ENCODE data around the gene SLC22A13. TPM values are rescaled to one million over a fixed set of nuclear protein-coding genes. Genes with fewer than 3 reads are reported as not detected.
"Not testable (repeated sequence)": the region's sequence is repeated elsewhere in the genome, so short reads cannot be mapped to it uniquely, and the experiment has no call there.

The SLC22A13 gene
- total RNA-seq, 2 experiments from 2014 or later: 0.23 to 0.36 TPM

- POLR2A ChIA-PET: interaction anchor here (0.6 kb wide), 1 partner anchor 193 kb away, joined by 3 read pairs; no protein-coding TSS in a partner anchor
- CTCF ChIA-PET: no interaction called here
Observed at GRCh38 chr3:38318766-38319671, 53.4 kb downstream of the SLC22A13 start.

GRCh38 chr3:38320638-38321037 is 55.0 kb downstream of the SLC22A13 start:
- CTCF ChIA-PET, POLR2A ChIA-PET: not testable (repeated sequence)

GRCh38 chr3:38323060-38323459 is 57.4 kb downstream of the SLC22A13 start:
- ChIA-PET POLR2A (no interaction called here), CTCF (no interaction called here)

- CTCF ChIA-PET: no interaction called here
- POLR2A ChIA-PET: no interaction called here
Observed at GRCh38 chr3:38325256-38325655, 59.6 kb downstream of the SLC22A13 start.

DNA sequence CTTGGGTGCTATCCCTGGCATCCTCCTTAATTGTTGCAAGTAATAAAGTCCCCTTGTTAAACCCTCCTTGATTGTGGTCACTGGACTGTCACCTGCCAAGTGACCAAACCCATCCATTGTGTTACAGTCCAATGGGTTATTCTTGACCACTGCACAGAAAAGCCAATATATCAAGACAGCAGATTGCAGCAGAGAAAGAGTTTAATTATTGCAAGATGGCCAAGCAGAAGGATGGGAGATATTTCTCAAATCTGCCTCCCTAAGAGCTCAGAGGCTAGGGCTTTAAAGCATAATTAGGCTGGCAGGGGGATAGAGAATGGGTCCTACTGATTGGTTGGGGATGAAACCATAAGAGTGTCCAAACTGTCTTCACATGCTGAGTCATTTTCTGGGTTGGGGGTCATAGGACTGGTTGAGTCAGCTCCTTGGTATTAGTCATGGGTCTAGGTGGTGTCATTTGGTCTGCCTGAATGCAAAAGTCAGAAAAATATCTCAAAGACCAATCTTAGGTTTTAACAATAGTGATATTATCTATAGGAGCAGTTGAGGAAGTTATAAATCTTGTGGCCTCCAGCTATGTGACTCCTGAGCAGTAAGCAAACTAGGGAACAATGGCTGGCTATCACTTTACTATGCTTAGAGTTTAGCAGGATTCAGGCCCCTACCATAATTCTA is 61.9 kb downstream of the SLC22A13 start:
- POLR2A ChIA-PET: no interaction called here
- CTCF ChIA-PET: no interaction called here

Other genes with a start within 250 kb of the SLC22A13 start
- 1 to 10 TPM; 7.8 to 9.2 TPM for gene PLCD1, start 236.2 kb upstream of the SLC22A13 start, total RNA-seq
- under 1 TPM; 0.63 to 0.99 TPM for gene DLEC1, start 226.6 kb upstream of the SLC22A13 start, total RNA-seq
- 10 to 100 TPM; 73.5 to 75.3 TPM for gene ACAA1, start 128.7 kb upstream of the SLC22A13 start, total RNA-seq
- 10 to 100 TPM; 34.2 to 34.5 TPM for gene MYD88, start 127.2 kb upstream of the SLC22A13 start, total RNA-seq
- gene OXSR1, start 100.3 kb upstream of the SLC22A13 start, total RNA-seq: 10 to 100 TPM; 61.2 to 63.6 TPM
- under 1 TPM in 1 of 2 experiments, not detected in 1; 0.11 TPM for gene SLC22A14, start 16.5 kb downstream of the SLC22A13 start, total RNA-seq
- gene XYLB, start 81.0 kb downstream of the SLC22A13 start, total RNA-seq: 1 to 10 TPM; 5.9 to 6.9 TPM
- gene ACVR2B, start 188.1 kb downstream of the SLC22A13 start, total RNA-seq: 1 to 10 TPM; 6.6 to 7.1 TPM
- gene EXOG, start 230.5 kb downstream of the SLC22A13 start, total RNA-seq: 10 to 100 TPM; 16.7 to 17.7 TPM